Cortex of kidney (tissue), 1 donor: ENCODE results near the gene TBC1D12.
"Not testable (repeated sequence)": the region's sequence is repeated elsewhere in the genome, so short reads cannot be mapped to it uniquely, and the experiment has no call there.

Source experiments
- DNase-seq: peaks from one replicate; lab custom pipeline; 2025; lab: John Stamatoyannopoulos, UW

The TBC1D12 gene

DNA sequence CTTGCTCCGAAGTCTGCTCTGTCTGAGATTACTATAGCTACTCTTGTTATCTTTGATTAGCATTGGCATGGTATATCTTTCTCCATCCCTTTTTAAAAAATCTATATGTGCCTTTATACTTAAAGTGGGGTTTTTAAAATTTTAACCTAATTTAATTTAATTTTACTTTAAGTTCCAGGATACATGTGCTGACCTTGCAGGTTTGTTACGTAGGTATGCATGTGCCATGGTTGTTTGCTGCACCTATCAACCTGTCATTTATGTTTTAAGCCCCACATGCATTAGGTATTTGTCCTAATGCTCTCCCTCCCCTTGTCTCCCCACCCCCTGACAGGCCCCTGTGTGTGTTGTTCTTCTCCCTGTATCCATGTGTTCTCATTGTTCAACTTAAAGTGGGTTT lies 54.6 kb downstream of the TBC1D12 start:
- no peak for DNase-seq

DNA sequence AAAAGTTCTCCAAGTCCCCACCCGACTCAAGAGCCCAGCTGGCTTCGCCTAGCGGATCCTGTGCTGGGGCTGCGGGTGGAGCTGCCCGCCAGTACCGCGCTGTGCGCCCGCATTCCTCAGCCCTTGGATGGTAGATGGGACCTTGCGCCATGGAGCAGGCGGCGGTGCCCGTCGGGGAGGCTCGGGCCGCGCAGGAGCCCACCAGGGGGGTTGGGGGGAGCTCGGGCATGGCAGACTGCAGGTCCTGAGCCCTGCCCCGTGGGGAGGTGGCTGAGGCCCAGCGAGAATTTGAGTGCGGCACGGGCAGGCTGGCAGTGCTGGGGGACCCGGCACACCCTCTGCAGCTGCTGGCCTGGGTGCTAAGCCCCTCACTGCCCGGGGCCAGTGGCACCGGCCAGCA lies 57.0 kb downstream of the TBC1D12 start:
- no peak for DNase-seq

DNA sequence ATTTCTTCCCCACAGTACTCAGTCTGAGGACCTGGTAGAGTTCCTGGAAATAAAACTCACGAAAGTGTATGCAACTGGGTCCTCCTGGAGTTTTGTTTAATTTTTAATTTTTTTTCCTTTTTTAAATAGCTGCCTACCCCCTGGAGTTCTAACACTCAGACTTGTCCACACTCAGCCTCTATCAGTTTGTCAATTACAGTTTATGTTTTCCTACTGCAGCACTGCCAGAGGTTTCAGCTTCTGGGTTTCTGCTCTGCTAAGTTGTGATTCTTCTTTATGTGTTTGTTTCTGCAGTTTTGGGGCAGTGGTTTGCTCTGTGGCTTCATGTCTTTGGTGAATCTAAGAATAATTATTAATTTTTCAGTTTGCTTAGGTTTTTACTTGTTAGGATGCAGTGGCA lies 59.2 kb downstream of the TBC1D12 start:
- DNase-seq = no peak

DNA sequence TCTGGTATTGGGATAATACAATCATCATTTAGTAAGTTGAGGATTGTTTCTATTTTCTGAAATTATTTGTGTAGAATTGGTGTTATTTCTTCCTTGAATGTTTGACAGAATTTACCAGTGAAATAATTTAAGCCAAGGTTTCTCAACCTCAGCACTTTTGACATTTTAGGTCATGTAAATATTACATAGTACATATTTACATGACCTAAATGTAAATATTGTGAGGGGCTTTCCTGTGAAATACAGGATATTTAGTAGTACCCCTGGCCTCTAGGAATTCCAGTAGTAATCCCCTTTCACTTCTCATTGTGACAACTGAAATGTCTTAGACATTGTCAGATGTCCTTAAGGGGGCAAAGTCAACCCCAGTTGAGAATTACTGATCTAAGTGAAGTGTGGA lies 59.8 kb downstream of the TBC1D12 start:
- no peak for DNase-seq

DNA sequence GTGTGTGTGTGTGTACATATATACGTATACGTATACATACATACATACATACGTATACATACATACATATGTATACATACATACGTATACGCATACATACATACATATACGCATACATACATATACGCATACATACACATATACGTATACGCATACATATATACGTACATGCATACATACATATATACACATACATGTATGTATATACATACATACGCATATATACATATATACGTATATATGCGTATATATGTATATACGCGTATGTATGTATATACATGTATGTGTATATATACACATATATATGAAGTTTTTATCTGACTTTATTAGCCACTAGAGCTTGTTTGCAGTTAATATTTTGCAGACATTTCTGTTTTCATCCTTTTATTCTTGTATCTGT lies 63.3 kb downstream of the TBC1D12 start:
- no peak for DNase-seq

DNA sequence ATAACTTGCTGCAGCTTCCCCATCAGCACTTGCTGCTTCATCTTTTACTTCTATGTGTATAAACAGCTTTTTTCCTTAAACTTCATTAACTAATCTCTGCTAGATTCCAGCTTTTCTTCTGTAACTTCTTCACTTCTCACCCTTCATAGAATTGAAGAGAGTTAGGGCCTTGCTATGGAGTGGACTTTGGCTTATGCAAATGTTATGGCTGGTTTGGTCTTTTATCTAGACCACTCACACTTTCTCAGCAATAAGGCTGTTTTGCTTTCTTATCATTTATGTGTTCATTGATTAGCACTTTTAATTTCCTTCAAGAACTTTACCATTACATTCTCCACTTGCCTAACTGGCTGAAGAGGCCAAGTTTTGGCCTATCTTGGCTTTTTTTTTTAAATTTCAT lies 79.1 kb downstream of the TBC1D12 start:
- DNase-seq = no peak

DNA sequence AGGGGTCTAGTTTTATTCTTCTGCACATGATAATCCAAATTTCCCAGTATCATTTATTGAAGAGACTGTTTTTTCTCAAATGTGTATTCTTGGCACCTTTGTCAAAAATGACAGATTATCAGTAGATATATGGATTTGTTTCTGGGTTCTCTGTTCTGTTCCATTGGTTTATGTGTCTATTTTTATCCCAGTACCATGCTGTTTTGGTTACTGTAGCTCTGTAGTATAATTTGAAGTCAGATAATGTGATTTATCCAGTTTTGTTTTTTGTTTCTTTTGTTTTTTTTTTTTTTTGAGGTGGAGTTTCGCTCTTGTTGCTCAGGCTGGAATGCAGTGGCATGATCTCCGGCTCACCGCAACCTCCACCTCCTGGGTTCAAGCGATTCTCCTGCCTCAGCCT lies 81.6 kb downstream of the TBC1D12 start:
- no peak for DNase-seq

DNA sequence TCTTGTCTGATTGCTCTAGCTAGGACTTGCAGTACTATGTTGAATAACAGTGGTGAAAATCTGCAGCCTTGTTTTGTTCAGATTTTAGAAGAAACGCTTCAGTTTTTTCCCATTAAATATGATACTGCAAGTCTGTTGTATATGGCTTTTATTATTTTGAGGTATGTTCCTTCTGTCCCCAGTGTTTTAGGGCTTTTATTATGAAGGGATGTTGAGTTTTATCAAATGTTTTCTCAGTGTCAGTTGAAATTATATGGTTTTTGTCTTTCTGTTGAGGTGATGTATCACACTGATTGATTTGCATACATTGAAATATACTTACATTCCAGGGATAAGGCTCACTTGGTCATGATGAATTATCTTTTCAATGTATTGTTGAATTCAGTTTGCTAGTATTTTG lies 82.8 kb downstream of the TBC1D12 start:
- DNase-seq = no peak

DNA sequence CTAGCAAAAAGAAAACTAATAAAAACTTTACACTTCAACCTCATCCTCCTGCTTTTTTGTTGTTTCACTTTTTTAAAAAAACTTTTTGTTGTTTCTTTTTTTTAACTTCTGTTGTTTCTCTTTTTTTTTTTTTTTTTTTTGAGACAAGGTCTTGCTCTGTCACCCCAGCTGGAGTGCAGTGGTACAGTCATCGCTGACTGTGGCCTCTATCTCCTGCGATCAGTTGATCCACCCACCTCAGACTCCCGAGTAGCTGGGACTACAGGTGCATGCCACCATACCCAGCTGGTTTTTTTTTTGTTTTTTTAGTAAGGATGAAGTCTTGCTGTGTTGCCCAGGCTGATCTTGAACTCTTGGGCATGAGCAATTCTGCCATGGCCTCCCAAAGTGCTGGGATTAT lies 85.2 kb downstream of the TBC1D12 start:
- DNase-seq = no peak

DNA sequence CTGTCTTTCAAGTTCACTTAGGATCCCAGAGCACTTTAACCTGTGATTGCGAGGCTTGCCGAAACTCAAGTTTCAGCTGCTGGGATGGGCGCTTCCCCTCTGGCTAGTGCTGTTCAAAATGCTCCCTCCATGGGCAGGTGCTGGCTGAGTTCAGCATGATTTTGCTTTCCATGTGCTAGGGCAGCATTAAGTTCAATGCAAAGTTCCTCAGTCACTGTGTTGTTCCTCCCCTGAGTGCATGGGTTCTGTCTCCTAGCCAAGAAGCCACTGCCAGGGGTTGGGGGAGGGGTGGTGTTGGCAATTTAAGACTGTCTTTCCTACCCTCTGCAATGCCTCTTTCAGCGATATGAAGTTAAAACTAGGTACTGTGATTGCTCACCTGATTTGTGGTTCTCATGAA lies 86.8 kb downstream of the TBC1D12 start:
- DNase-seq = no peak

DNA sequence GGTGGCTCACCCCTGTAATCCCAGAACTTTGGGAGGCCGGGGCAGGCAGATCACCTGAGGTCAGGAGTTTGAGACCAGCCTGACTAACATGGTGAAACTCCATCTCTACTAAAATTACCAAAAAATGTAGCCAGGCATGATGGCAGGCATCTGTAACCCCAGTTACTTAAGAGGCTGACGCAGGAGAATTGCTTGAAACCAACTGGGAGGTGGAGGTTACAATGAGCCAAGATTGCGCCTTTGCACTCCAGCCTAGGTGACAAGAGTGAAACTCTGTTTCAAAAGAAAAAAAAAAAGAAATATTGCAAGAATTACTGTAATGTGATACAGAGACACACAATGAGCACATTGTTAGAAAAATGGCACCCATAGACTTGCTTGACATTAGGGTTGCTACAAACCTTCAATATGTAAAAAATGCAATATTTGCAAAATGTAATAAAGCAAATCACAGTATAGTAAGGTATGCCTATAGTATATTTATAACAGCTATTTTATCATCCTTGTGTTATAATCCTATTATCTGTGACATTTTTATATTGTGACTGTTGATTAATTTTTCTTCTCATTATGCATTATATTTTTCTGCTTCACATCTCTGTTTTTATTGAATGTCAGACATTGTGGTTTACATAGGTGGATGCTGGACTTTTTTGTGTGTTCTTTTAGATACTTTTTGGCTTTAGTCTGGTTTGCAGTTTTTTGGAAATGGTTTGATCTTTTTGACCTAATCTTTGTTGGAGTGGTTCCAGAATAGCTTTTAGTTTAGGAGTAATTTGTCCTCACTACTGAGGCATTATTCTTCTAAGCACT lies 87.8 kb downstream of the TBC1D12 start:
- DNase-seq = no peak

DNA sequence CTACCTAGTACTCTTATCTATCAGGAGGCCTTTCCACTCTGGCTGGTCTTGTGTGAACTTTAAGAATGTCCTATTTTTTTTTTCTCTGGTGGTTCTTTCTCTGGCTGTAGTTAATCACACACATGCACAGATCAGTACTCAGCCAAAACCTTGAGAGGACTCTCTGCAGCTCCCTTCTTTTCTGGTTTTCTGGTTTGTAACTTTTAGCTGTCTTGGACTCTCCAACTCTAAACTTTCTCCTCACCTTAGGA lies 88.4 kb downstream of the TBC1D12 start:
- DNase-seq = no peak

DNA sequence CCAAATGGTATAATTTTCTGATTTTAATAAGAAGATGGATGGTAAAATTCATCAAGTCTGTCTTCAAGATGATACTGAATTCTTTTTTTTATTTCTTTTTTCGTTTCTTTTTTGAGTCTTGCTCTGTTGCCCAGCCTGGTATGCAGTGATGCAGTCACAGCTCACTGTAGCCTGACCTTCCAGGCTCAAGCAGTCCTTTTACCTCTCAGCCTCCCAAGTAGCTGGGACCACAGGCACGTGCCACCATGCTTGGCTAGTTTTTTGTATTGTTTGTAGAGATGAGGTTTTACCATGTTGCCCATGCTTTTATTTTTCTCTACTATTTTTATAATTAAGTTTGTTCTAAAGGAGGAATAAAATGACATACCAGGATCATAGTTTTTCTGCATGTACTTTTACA lies 91.1 kb downstream of the TBC1D12 start:
- no peak for DNase-seq

DNA sequence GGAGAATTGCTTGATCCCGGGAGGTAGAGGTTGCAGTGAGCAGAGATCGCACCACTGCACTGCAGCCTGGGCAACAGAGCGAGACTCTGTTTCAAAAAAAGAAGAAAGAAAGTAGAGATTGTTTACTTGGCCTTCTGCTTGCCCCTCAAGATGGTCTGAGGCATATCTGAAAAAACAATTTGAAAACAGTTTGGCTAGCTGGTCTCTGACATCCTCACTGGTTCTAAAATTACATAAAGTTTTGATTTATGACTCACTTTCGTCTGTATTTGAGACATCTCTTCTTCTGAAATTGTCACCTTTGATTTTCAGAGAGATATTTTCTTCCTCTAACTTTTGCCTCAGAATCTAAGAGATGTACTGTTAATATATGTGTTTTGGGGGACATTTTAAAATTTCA lies 93.7 kb downstream of the TBC1D12 start:
- no peak for DNase-seq

DNA sequence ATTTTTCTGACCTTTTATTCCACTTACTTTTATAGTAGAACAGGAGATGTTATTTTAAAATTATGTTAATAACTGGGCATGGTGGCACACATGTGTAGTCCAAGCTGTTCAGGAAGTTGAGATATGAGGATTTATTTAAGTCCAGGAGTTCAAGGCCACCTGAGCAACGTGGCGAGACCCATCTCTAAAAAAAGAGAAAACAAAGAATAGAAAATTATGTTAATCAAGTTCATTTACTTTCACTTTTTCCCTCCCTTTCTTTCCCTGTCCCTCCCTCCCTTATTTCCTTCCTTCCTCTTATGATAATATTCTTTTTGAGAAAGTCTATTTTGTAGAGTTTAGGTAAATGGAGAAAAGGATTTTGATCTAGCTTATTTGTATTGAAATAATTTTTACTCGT lies 94.3 kb downstream of the TBC1D12 start:
- no peak for DNase-seq

DNA sequence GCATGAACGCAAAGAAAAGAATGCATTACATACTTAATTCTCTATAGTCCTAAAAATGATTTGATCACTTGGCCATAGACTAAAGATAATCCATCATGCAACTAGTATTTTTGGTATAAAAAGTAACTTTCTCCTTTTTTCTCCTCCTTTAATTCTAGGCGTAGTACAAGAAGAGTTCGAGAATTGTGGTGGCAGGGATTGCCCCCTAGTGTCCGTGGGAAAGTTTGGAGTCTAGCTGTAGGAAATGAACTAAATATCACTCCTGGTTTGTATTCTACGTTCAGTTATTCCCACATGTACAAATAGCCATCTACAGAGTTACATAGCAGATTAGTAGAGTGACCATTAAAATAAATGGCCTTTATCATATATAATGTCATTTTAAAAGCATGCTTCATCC lies 97.7 kb downstream of the TBC1D12 start:
- DNase-seq = no peak

DNA sequence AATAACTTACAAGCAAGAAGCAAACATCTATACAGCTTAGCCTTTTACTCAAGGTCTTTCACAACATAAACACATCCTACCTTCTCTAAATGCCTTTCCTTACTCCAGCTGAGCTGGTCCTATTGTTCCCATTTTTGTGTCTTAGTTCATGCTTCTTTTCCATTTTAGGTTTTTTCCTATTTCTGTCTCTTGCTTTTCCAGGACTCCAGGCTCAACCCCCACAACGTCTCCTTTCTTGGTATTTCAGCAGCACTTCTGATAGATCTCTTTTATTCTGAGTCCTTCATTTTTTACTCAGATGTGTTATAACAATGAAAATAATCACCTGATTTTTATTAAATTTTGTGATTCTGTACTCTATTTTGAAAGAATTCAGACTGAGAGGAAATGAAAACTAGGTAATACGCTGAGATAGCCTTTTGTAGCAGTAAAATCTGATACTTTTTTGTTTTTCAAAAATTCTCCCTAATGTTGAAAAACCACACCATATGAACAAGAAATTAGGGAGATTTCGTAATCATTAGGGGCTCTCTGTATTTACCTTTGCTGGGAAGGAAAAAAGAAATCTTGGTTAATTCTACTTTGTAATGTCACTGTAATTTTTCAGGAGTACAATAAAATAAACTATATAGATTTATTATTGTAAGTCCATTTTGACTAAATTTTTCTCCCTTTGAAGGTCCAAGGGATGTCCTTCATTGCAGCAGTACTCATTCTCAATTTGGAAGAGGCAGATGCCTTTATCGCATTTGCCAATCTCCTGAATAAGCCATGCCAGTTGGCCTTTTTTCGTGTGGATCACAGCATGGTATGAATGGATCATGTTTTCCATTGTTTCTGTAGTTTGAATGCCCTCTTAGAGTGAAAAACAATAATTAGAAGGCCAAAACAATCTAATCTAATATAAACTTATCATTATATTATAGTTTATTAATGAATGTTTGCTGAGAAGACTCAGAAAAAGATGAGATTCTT lies 119.2 kb downstream of the TBC1D12 start:
- no peak for DNase-seq

DNA sequence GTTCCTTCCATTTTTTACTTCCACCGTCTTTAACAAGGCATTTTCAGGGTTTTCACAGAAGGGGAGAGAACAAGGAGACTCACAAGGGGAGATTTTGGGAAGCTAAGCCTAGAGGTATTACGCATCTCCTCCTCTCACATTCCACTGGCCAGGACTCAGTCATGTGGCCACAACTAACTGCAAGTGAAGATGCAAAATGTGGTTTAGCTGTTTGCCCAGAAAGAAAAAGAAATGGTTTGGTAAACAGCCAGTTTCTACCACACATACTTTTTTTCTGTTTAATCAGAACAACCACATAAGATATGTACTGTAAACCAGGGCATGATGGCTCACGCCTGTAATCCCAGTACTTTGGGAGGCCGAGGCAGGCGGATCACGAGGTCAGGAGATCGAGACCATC lies 121.8 kb downstream of the TBC1D12 start:
- no peak for DNase-seq

DNA sequence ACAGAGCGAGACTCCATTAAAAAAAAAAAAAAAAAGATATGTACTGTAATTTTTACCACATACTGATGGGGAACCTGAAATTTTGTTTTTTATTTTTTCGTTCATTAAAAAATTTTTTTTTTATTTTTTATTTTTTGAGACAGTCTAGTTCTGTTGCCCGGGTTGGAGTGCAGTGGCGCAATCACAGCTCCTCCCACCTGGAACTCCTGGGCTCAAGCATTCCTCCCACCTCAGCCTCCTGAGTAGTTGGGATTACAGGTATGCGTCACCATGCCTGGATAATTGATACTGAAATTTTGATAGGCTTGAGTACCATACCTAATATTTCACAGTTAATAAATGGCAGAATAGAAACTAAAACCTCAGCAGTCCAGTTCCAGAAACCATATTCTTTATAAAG lies 122.4 kb downstream of the TBC1D12 start:
- no peak for DNase-seq

DNA sequence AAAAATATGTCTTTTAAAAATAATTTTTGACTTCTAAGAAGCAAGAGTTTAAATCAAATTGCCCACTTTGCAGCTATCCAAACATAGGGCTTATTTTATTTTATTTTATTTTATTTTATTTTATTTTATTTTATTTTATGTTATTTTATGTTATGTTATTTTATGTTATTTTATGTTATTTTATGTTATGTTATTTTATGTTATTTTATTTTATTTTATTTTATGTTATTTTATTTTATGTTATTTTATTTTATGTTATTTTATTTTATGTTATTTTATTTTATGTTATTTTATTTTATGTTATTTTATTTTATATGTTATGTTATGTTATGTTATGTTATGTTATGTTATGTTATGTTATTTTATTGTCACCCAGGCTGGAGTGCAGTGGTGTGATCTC lies 129.2 kb downstream of the TBC1D12 start:
- DNase-seq = not testable (repeated sequence)

DNA sequence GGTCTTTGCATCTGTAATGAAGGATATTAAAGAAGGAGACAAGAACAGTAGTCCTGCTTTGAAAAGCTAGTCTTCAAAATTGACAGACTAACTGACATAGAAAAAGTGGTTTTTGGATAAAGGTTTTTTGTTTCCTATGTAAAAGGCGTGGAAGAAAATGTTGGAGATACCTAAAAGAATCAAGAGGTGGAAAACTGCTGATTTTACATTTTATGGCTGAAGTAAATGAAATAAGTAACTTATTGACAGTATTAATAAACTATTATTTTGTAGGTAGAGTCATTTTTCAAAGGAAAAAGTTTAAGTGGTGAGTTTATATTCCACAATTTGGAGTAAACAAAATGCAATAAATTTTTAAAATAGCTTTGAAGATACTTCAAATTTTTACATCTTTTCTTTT lies 130.7 kb downstream of the TBC1D12 start:
- DNase-seq = no peak

DNA sequence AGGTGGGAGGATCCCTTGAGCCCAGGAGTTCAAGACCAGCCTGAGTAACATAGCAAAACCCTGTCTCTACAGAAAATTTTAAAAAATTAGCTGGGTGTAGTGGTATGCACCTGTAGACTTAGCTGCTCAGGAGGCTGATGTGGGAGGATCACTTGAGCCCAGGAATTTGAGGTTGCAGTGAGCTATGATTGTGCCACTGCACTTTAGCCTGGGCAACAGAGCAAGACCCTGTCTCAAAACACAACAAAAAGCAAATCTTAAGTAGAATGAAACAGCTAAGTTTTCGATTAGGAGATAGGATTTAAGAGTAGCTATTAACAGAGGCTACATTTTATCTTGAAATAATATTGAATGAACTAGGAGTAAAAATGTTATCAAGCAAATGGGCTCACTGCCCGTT lies 139.9 kb downstream of the TBC1D12 start:
- not testable (repeated sequence) for DNase-seq

DNA sequence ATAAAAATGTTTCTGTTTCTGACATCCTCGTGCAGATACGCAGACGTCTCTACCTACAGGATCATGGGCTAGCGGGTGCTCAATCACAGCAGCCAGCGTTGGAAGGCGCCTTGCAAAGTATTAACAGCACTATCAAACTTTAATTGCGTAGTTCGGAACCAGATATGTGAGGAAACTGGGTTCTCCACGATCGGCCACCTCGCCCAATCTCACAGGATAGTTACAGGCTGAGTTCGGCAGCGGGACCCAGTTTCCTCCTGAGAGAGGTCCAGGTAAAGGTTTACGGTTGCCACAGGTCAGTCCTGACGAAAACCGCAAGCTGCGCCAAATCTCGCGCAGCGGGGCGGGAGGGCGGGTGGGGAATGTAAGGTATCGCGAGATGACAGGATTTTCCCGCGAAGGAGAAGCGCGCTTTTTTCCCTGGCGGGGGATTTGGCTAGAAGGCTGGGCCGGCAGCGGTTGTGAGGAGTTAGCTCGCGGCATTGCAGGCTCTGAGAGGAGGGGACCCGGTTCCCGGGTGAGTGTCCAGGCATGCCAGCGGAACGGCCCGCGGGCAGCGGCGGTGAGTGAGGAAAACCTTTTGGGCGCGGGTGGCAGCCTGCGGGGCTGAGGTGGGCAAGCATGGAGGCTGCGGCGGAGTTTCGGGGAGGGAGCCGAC lies 143.2 kb downstream of the TBC1D12 start, which contains the start of gene HELLS:
TSS of gene HELLS (plus strand) at position 398 of the 658 bp plus-strand sequence. CDS start at position 532, 134 bp downstream.
- no peak for DNase-seq
